ENCODE data around the gene AJM1. TPM values are rescaled to one million over a fixed set of nuclear protein-coding genes. Genes with fewer than 3 reads are reported as not detected.
"Not testable (repeated sequence)": the region's sequence is repeated elsewhere in the genome, so short reads cannot be mapped to it uniquely, and the experiment has no call there.

AJM1 gene
- total RNA-seq, 4 donors from 2014 or later: 0.32 to 2.3 (median 1.0) TPM

DNA sequence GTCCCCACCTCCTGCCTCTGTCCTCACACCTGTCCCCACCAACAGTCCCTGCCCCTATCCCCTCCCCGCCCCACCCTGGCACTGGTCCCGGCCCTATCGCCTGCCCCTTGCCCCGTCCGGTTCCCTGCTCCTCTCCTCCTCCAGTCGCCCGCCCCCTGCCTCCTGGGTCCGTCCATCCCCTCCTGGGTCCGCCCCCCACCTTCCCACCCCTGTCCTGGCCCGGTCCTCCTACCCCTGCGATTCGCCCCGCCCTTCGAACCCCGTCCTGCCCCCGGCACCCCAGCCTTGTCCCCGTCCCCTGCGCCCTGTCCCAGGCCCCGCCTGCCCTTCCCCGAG lies 23.5 kb downstream of the AJM1 start:
- H3K27ac ChIP-seq: peak overlapping the region; percentile 85 to 98 (median 94)
- no peaks in the 10 kb centered on the region for H3K27me3 ChIP-seq
- H3K9me3 ChIP-seq: no peaks in the 10 kb centered on the region
- intact Hi-C loops (cut with DNase I): no loop called here
- no peak for DNase-seq
- peak overlapping the region; percentile 87 to 96 (median 88) for H3K4me3 ChIP-seq
- WGBS, 2 donors: no CpG with 5 or more reads among the region's 20 CpGs
- H3K4me1 ChIP-seq: peaks cover 13 to 40% (median 16%) of the 10 kb centered on the region in 3 donors
- peaks cover 26 to 39% (median 30%) of the 10 kb centered on the region in 3 donors for H3K36me3 ChIP-seq
- TF ChIP-seq, protein P1, sequence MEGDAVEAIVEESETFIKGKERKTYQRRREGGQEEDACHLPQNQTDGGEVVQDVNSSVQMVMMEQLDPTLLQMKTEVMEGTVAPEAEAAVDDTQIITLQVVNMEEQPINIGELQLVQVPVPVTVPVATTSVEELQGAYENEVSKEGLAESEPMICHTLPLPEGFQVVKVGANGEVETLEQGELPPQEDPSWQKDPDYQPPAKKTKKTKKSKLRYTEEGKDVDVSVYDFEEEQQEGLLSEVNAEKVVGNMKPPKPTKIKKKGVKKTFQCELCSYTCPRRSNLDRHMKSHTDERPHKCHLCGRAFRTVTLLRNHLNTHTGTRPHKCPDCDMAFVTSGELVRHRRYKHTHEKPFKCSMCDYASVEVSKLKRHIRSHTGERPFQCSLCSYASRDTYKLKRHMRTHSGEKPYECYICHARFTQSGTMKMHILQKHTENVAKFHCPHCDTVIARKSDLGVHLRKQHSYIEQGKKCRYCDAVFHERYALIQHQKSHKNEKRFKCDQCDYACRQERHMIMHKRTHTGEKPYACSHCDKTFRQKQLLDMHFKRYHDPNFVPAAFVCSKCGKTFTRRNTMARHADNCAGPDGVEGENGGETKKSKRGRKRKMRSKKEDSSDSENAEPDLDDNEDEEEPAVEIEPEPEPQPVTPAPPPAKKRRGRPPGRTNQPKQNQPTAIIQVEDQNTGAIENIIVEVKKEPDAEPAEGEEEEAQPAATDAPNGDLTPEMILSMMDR (IDR thresholded peaks at IDR 0.05): no peak
- TF ChIP-seq POLR2A (IDR thresholded peaks at IDR 0.05): no peak

DNA sequence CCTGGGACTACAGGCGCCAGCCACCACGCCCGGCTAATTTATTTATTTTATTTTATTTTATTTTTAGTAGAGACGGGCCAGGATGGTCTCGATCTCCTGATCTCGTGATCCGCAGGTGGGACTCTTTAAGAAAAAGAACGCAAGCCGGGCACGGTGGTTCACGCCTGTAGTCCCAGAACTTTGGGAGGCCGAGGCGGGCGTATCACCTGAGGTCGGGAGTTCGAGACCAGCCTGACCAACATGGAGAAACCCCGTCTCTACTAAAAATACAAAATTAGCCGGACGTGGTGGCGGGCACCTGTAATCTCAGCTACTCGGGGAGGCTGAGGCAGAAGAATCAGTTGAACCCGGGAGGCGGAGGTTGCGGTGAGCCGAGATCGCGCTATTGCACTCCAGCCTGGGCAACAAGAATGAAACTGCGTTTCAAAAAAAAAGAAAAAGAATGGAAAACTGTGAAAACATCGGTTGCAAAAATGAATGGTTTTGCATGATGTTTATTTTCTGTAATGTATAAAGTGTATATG lies 24.7 kb downstream of the AJM1 start:
- H3K9me3 ChIP-seq; intact Hi-C loops (cut with DNase I); H3K27me3 ChIP-seq; DNase-seq: not testable (repeated sequence)
- Histone ChIP-seq H3K4me3 (peak overlapping the region; percentile 87 to 96 (median 88)), H3K4me1 (peaks cover 13 to 35% (median 16%) of the 10 kb centered on the region in 3 donors), H3K36me3 (peaks cover 16 to 26% (median 18%) of the 10 kb centered on the region in 3 donors), H3K27ac (peak overlapping the region in 3 of 4 donors; percentile 70 to 98 (median 95))
- 77 to 85% methylated on average over 17 to 21 of the region's 29 CpGs for WGBS, 2 donors

DNA sequence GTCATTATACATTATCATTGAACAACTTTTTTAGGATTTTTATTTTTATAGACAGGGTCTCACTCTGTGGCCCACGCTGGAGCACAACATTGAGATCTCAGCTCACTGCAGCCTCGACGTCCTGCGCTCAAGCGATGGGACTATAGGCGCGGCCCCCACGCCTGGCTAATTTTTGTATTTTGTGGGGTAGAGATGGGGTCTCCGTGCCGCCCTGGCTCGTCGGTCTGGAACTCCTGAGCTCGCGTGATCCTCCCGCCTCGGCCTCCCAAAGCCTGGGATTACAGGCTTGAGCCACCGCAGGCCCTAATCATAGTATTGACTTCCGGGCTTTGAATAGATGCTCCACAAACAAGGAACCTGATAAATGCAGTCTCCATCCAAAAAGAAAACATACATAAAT lies 25.2 kb downstream of the AJM1 start:
- WGBS, 2 donors: 95 to 96% methylated on average over 9 to 17 of the region's 18 CpGs
- no peaks in the 10 kb centered on the region for H3K9me3 ChIP-seq
- no peak overlapping the region for H3K4me3 ChIP-seq
- no peak overlapping the region for H3K27ac ChIP-seq
- TF ChIP-seq, protein P1 (IDR thresholded peaks at IDR 0.05): no peak
- no peak for TF ChIP-seq POLR2A (IDR thresholded peaks at IDR 0.05)
- no peak for DNase-seq
- no peaks in the 10 kb centered on the region for H3K27me3 ChIP-seq
- peaks cover 11 to 21% (median 13%) of the 10 kb centered on the region in 3 donors for H3K36me3 ChIP-seq
- H3K4me1 ChIP-seq: peaks cover 13 to 35% (median 16%) of the 10 kb centered on the region in 3 donors
- intact Hi-C loops (cut with DNase I): no loop called here

DNA sequence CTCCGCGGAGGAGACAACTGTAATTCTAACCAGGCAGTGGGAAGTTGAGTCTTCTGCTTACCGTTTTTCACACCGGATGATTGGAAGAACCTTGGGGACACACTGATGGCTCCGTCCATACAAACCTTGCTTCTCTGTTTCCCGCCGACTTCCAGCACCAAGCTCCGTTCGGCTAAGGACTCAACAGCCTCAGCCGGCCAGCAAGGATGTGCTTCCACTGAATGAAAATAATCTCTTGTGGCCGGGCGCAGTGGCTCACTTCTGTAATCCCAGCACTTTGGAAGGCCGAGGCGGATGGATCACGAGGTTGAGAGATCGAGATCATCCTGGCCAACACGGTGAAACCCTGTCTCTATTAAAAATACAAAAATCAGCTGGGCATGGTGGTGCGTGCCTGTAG lies 25.6 kb downstream of the AJM1 start:
- intact Hi-C loops (cut with DNase I): no loop called here

DNA sequence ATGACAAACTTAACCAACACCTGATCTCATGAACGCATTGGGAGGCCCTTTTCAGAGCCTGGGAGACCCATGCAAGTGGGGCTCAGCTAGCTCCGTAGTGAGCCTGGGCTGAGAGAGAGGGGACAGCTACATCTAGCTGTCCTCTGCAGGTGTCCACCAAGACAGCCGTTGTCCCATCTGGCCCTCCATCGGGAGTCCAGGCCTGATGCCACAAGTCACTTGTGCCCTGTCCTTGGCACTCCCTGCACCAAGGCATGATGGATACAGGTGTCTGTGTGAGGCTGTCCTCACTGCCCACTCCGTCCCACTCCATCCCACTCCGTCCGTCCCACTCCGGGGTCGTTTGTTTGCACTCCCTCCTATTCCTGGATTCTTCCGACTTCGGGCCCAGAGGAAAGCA lies 26.4 kb downstream of the AJM1 start:
- WGBS, 2 donors: 94 to 95% methylated on average over 4 to 10 of the region's 11 CpGs
- intact Hi-C loops (cut with DNase I): no loop called here
- Histone ChIP-seq H3K27me3 (no peaks in the 10 kb centered on the region), H3K27ac (no peak overlapping the region), H3K4me1 (peaks cover 13 to 31% (median 16%) of the 10 kb centered on the region in 3 donors), H3K9me3 (no peaks in the 10 kb centered on the region), H3K36me3 (peaks cover 0 to 10% (median 1%) of the 10 kb centered on the region in 3 donors), H3K4me3 (no peak overlapping the region)
- no peak for TF ChIP-seq POLR2A (IDR thresholded peaks at IDR 0.05)
- TF ChIP-seq, protein P1 (IDR thresholded peaks at IDR 0.05): no peak
- DNase-seq: no peak

More for the DNA sequence above, 25.6 kb downstream of the AJM1 start:
- Histone ChIP-seq H3K36me3 (peaks cover 6 to 17% (median 8%) of the 10 kb centered on the region in 3 donors), H3K27ac (no peak overlapping the region), H3K27me3 (no peaks in the 10 kb centered on the region), H3K4me1 (peaks cover 13 to 35% (median 16%) of the 10 kb centered on the region in 3 donors), H3K9me3 (no peaks in the 10 kb centered on the region), H3K4me3 (no peak overlapping the region)
- 96 to 97% methylated on average over 16 to 17 of the region's 18 CpGs for WGBS, 2 donors
- no peak for DNase-seq
- TF ChIP-seq, protein P1 (IDR thresholded peaks at IDR 0.05): no peak
- TF ChIP-seq POLR2A (IDR thresholded peaks at IDR 0.05): no peak

DNA sequence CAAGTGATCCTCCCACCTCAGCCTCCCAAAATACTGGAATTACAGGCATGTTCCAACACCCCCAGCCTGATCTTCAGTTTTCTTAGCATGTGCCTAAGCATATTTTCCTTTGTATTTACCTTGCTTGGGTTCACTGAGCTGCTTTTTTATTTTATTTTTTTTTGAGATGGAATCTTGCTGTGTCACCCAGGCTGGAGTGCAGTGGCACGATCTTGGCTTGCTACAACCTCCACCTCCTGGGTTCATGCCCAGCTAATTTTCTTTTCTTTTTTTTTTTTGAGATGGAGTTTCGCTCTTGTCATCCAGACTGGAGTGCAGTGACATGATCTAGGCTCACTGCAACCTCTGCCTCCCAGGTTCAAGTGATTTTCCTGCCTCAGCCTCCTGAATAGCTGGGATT lies 27.3 kb downstream of the AJM1 start:
- H3K9me3 ChIP-seq; H3K27me3 ChIP-seq; H3K4me3 ChIP-seq; H3K36me3 ChIP-seq; H3K27ac ChIP-seq; DNase-seq; intact Hi-C loops (cut with DNase I): not testable (repeated sequence)
- H3K4me1 ChIP-seq: peaks cover 9 to 22% (median 16%) of the 10 kb centered on the region in 3 donors
- WGBS, 2 donors: 61 to 66% methylated on average over 2 of the region's 2 CpGs

Data from esophagus squamous epithelium (tissue), 5 donors.